GM23248 (cell line): ENCODE measurements around the gene CRHBP. TPM values are rescaled to one million over a fixed set of nuclear protein-coding genes. Genes with fewer than 3 reads are reported as not detected.
"Not testable (repeated sequence)": the region's sequence is repeated elsewhere in the genome, so short reads cannot be mapped to it uniquely, and the experiment has no call there.

Experiments
- DNase-seq: peaks from one replicate; pipeline ENCODE4 v3.0.0-alpha.2; 2015
- H2AFZ ChIP-seq: fragments of 200-600 bp; sonication (generic); 2 replicates; pipeline ENCODE4 v1.6.1; 2016; ENCODE audit warnings: antibody characterized with exemption
- H3F3A ChIP-seq: fragments of 200-600 bp; sonication (generic); 2 replicates; pipeline ENCODE4 v1.6.1; 2016; ENCODE audit warnings: mild to moderate bottlenecking, antibody characterized with exemption, mixed run types; ENCODE audit not compliant: insufficient read depth
- H3K27ac ChIP-seq: fragments of 200-600 bp; sonication (generic); 2 replicates; pipeline ENCODE4 v1.5.1; 2016; ENCODE audit warnings: mild to moderate bottlenecking
- H3K27me3 ChIP-seq: fragments of 200-600 bp; sonication (generic); replicated peaks from 2 replicates; pipeline ENCODE4 v1.6.1; 2016; ENCODE audit warnings: mild to moderate bottlenecking; ENCODE audit not compliant: insufficient read depth
- H3K36me3 ChIP-seq: fragments of 200-600 bp; sonication (generic); 2 replicates; pipeline ENCODE4 v1.6.1; 2016; ENCODE audit warnings: low read depth, mild to moderate bottlenecking
- H3K4me1 ChIP-seq: fragments of 200-600 bp; sonication (generic); 2 replicates; pipeline ENCODE4 v1.6.1; 2016; ENCODE audit warnings: mild to moderate bottlenecking; ENCODE audit not compliant: insufficient read depth
- H3K4me2 ChIP-seq: fragments of 200-600 bp; sonication (generic); one replicate; pipeline ENCODE4 v1.6.1; 2016; ENCODE audit warnings: mild to moderate bottlenecking; ENCODE audit not compliant: unreplicated experiment
- H3K4me3 ChIP-seq: fragments of 200-600 bp; sonication (generic); 2 replicates; pipeline ENCODE4 v1.5.1; 2016; ENCODE audit warnings: mild to moderate bottlenecking
- H3K79me2 ChIP-seq: fragments of 200-600 bp; sonication (generic); 2 replicates; pipeline ENCODE4 v1.6.1; 2016; ENCODE audit warnings: mild to moderate bottlenecking; ENCODE audit not compliant: insufficient read depth
- H3K9ac ChIP-seq: fragments of 200-600 bp; sonication (generic); 2 replicates; pipeline ENCODE4 v1.6.1; 2016; ENCODE audit warnings: mild to moderate bottlenecking
- H3K9me2 ChIP-seq: fragments of 200-600 bp; sonication (generic); 2 replicates; pipeline ENCODE4 v1.6.1; 2016; ENCODE audit warnings: mixed run types, mild to moderate bottlenecking, moderate library complexity; ENCODE audit not compliant: insufficient read depth
- H3K9me3 ChIP-seq: fragments of 200-600 bp; sonication (generic); one replicate; pipeline ENCODE4 v1.6.1; 2017; ENCODE audit warnings: low read depth
- H4K20me1 ChIP-seq: fragments of 200-600 bp; sonication (generic); 2 replicates; pipeline ENCODE4 v1.6.0; 2016; ENCODE audit not compliant: insufficient read depth
- EZH2 ChIP-seq: fragments of 200-600 bp; sonication (generic); IDR thresholded peaks from 2 replicates; pipeline ENCODE4 v1.6.1; 2018; ENCODE audit warnings: antibody characterized with exemption, mild to moderate bottlenecking; ENCODE audit not compliant: insufficient read depth, poor library complexity, severe bottlenecking
- EZH2phosphoT487 ChIP-seq: fragments of 200-600 bp; sonication (generic); IDR thresholded peaks from 2 replicates; pipeline ENCODE4 v1.6.1; 2018; ENCODE audit warnings: antibody characterized with exemption, moderate library complexity, mild to moderate bottlenecking, low read depth; ENCODE audit not compliant: insufficient read depth
- WGBS, 2 experiments: methylation state at CpG; one replicate each; pipeline ENCODE4 v1.1.6; 2015 to 2017; ENCODE audit warnings: low lambda C conversion rate in 2 of 2, low coverage in 1 of 2; ENCODE audit errors: missing lambda C conversion rate in 2 of 2; 5-methylcytosine and 5-hydroxymethylcytosine counted together
- in situ Hi-C: fragments of 300-500 bp; cut with MboI; formaldehyde crosslinking; loops from 2 replicates; pipeline ENCODE4 v1.15.0; 2020
- polyA plus RNA-seq: library from polyadenylated mRNA; unstranded; fragments of >200 nt; fragmentation: Nextera tagmentation; extraction: Ambion mirVana; gene quantifications from 2 replicates; pipeline ENCODE4 v1.2.1, GENCODE V29; 2016
- total RNA-seq: library from RNA; depleted of rRNA; stranded (reverse); fragments of >200 nt; shearing (Covaris generic); gene quantifications from 2 replicates; pipeline ENCODE4 v1.2.3, GENCODE V29; 2014; rRNA removed

Gene CRHBP, protein sequence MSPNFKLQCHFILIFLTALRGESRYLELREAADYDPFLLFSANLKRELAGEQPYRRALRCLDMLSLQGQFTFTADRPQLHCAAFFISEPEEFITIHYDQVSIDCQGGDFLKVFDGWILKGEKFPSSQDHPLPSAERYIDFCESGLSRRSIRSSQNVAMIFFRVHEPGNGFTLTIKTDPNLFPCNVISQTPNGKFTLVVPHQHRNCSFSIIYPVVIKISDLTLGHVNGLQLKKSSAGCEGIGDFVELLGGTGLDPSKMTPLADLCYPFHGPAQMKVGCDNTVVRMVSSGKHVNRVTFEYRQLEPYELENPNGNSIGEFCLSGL
- total RNA-seq: not detected in 2 replicates
- polyA plus RNA-seq: not detected in 2 replicates

DNA sequence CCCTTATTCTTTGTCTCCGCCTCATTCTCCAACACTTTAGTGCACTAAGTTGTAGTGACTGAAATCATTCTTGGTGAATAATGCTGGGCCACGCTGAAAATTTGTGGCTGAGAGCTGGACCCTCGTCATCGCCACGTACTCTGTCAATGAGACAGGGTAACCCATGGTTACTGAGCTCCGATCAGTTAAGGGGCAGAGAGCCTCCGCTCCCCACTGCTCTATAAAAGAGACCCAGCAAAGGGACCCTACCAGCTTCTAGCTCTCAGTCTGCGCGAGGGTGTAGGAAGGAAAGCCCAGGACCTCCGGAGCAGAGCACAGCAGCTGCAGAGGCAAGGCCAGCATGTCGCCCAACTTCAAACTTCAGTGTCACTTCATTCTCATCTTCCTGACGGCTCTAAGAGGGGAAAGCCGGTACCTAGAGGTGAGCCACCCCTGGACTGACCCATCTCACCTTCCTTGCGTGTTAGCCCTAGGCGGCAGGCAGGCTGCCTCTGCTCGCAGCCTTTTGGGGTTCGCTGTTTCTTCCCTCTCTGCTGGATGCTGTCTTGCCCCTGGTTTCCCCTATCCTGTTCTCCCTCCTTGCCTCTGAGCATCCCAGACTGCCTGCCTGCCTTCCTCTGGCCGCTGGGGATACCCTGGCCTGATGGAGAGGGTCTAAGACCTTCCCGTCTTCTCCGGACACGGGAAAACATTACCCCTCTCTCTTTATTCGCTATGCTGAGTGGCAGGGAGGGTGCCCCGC is at the start of gene CRHBP:
TSS of gene CRHBP (plus strand) at position 251 of the 742 bp plus-strand sequence. CDS start at position 341, 90 bp downstream.
- H3K79me2 ChIP-seq: no peaks in the 10 kb centered on the region
- no peak within 1 kb of the TSS for H3K27ac ChIP-seq
- no peak within 1 kb of the TSS for H2AFZ ChIP-seq
- TF ChIP-seq EZH2: peak; percentile 20
- TF ChIP-seq EZH2phosphoT487: no peak
- H3K4me1 ChIP-seq: no peaks in the 10 kb centered on the region
- peak within 1 kb of the TSS; percentile 42 for H3K4me2 ChIP-seq
- in situ Hi-C loops: no loop called here
- H3K36me3 ChIP-seq: no peaks in the 10 kb centered on the region
- H3K9me2 ChIP-seq: no peaks in the 10 kb centered on the region
- H4K20me1 ChIP-seq: no peaks in the 10 kb centered on the region
- no peaks in the 10 kb centered on the region for H3F3A ChIP-seq
- H3K4me3 ChIP-seq: peak within 1 kb of the TSS; percentile 51; the same call in 1 of the 2 replicates
- H3K9ac ChIP-seq: no peak within 1 kb of the TSS
- no peaks in the 10 kb centered on the region for H3K9me3 ChIP-seq
- WGBS, 2 experiments: 19 to 21% methylated on average over 23 of the region's 23 CpGs
- no peak for DNase-seq
- peaks cover 56% of the 10 kb centered on the region for H3K27me3 ChIP-seq

DNA sequence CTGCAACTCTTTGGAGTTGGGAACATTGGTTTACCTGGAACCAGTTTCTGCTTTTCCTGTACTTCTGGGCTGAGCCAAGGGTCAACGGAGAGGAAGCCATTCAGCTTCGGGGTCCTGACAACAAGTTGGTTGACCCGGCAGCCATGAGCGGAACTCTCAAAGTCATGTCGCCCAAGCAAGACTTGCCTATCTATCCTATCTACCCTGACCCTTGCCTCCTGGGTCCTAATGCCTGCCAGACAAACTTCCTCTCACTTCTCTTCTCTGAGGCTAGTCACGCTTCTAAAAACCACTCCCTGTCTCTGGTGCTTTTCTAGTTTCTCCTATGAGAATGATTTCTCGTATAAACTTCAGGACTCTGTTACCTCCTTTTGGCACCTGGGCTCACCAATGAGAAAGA is 44.7 kb upstream of the CRHBP start:
- Histone ChIP-seq H3K4me1 (no peaks in the 10 kb centered on the region), H3K9ac (no peak overlapping the region), H2AFZ (no peak overlapping the region), H3K9me3 (no peaks in the 10 kb centered on the region), H3K36me3 (no peaks in the 10 kb centered on the region), H3K9me2 (no peaks in the 10 kb centered on the region), H4K20me1 (no peaks in the 10 kb centered on the region), H3K27me3 (no peaks in the 10 kb centered on the region), H3K79me2 (no peaks in the 10 kb centered on the region), H3K27ac (no peak overlapping the region), H3K4me2 (no peak overlapping the region), H3K4me3 (no peak overlapping the region), H3F3A (no peaks in the 10 kb centered on the region)
- 60 to 66% methylated on average over 6 to 7 of the region's 7 CpGs for WGBS, 2 experiments
- in situ Hi-C loops: no loop called here
- TF ChIP-seq EZH2phosphoT487 (no peak), EZH2 (no peak)
- DNase-seq: no peak

- H3K4me2 ChIP-seq, H3K27me3 ChIP-seq, H3K9me3 ChIP-seq, H4K20me1 ChIP-seq, H3K36me3 ChIP-seq, DNase-seq, H3K27ac ChIP-seq, H3K79me2 ChIP-seq, H3K9me2 ChIP-seq, H3F3A ChIP-seq, H3K9ac ChIP-seq, in situ Hi-C loops, H3K4me3 ChIP-seq, H2AFZ ChIP-seq, H3K4me1 ChIP-seq: not testable (repeated sequence)
- WGBS, 2 experiments: 47 to 56% methylated on average over 9 of the region's 9 CpGs
Observed at GRCh38 chr5:76910344-76910933, 42.4 kb upstream of the CRHBP start.

DNA sequence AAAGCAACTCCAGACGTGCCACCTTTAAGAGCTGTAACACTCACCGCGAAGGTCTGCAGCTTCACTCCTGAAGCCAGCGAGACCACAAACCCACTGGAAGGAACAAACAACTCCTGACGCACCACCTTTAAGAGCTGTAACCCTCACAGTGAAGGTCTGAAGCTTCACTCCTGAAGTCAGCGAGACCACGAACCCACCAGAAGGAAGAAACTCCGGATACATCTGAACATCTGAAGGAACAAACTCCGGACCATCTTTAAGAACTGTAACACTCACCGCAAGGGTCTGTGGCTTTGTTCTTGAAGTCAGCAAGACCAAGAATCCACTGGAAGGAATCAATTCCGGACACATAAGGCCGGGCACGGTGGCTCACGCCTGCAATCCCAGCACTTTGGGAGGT is 38.2 kb upstream of the CRHBP start:
- H3K9me3 ChIP-seq, H3K9me2 ChIP-seq, H3F3A ChIP-seq, H3K27ac ChIP-seq, H3K4me2 ChIP-seq, H3K4me3 ChIP-seq, H3K4me1 ChIP-seq, in situ Hi-C loops, H3K9ac ChIP-seq, H3K79me2 ChIP-seq, H3K27me3 ChIP-seq, H2AFZ ChIP-seq, H4K20me1 ChIP-seq, DNase-seq, H3K36me3 ChIP-seq: not testable (repeated sequence)
- WGBS, 2 experiments: 68 to 84% methylated on average over 11 to 14 of the region's 14 CpGs
